Measurements from ENCODE around the gene PLPPR3.

PLPPR3 gene

GRCh38 chr19:814152-815078, 7.3 kb downstream of the PLPPR3 start:
- Histone ChIP-seq H3K36me3 (peaks cover 34 to 42% (median 38%) of the 10 kb centered on the region in 3 donors), H3K4me3 (no peak overlapping the region), H3K4me1 (no peaks in the 10 kb centered on the region), H3K27me3 (no peaks in the 10 kb centered on the region), H3K27ac (no peak overlapping the region), H3K9me3 (no peaks in the 10 kb centered on the region)
- DNase-seq: no peak
- intact Hi-C loops (cut with DNase I; ENCODE audit: low total_unique reads): no loop called here
- no peak for TF ChIP-seq CTCF (IDR thresholded peaks at IDR 0.05)

GRCh38 chr19:813219-814151, 8.3 kb downstream of the PLPPR3 start:
- no peak overlapping the region for H3K4me3 ChIP-seq
- H3K27me3 ChIP-seq: no peaks in the 10 kb centered on the region
- no peak for DNase-seq
- H3K36me3 ChIP-seq: peaks cover 42 to 51% (median 47%) of the 10 kb centered on the region in 3 donors
- no peak overlapping the region for H3K27ac ChIP-seq
- no peaks in the 10 kb centered on the region for H3K9me3 ChIP-seq
- intact Hi-C loops (cut with DNase I; ENCODE audit: low total_unique reads): no loop called here
- no peak for TF ChIP-seq CTCF (IDR thresholded peaks at IDR 0.05)
- H3K4me1 ChIP-seq: no peaks in the 10 kb centered on the region

- no peak for TF ChIP-seq CTCF (IDR thresholded peaks at IDR 0.05)
- no peaks in the 10 kb centered on the region for H3K4me1 ChIP-seq
- no peaks in the 10 kb centered on the region for H3K27me3 ChIP-seq
- no peak overlapping the region for H3K4me3 ChIP-seq
- no peak overlapping the region for H3K27ac ChIP-seq
- intact Hi-C loops (cut with DNase I; ENCODE audit: low total_unique reads): no loop called here
- no peak for DNase-seq
- H3K9me3 ChIP-seq: no peaks in the 10 kb centered on the region
- H3K36me3 ChIP-seq: peaks cover 49 to 58% (median 54%) of the 10 kb centered on the region in 3 donors
Observed at GRCh38 chr19:812747-813218, 9.0 kb downstream of the PLPPR3 start.

- no peak for TF ChIP-seq CTCF (IDR thresholded peaks at IDR 0.05)
- Histone ChIP-seq H3K27ac (no peak overlapping the region), H3K4me3 (no peak overlapping the region), H3K4me1 (no peaks in the 10 kb centered on the region), H3K27me3 (no peaks in the 10 kb centered on the region), H3K9me3 (no peaks in the 10 kb centered on the region), H3K36me3 (peaks cover 55 to 64% (median 60%) of the 10 kb centered on the region in 3 donors)
- intact Hi-C loops (cut with DNase I; ENCODE audit: low total_unique reads): no loop called here
- DNase-seq: no peak
Observed at GRCh38 chr19:812049-812746, 9.6 kb downstream of the PLPPR3 start.

GRCh38 chr19:811506-812048, 10.2 kb downstream of the PLPPR3 start:
- Histone ChIP-seq H3K27ac (no peak overlapping the region), H3K36me3 (peaks cover 61 to 70% (median 66%) of the 10 kb centered on the region in 3 donors), H3K4me1 (no peaks in the 10 kb centered on the region), H3K27me3 (no peaks in the 10 kb centered on the region), H3K4me3 (no peak overlapping the region), H3K9me3 (no peaks in the 10 kb centered on the region)
- intact Hi-C loops (cut with DNase I; ENCODE audit: low total_unique reads): no loop called here
- TF ChIP-seq CTCF (IDR thresholded peaks at IDR 0.05): no peak
- no peak for DNase-seq
